Left colon (tissue), 2 donors: ENCODE data around the gene SIAH2. TPM values are rescaled to one million over a fixed set of nuclear protein-coding genes. Genes with fewer than 3 reads are reported as not detected.

ENCODE experiments used
- ATAC-seq: fragments of 200-7000 bp; cut with Tn5 transposase; one replicate; pipeline ENCODE4 v1.9.1; 2020; ENCODE audit warnings: mild to moderate bottlenecking, moderate library complexity
- DNase-seq, 2 donors: peaks; one replicate each; pipeline ENCODE4 v3.0.0-alpha.2; 2020
- intact Hi-C, 2 donors: fragments of 100-400 bp; cut with DNase I in 1 of 2; cut with micrococcal nuclease in 1 of 2; formaldehyde crosslinking; loops; one replicate each; pipeline versions ENCODE4 v1.11.2 to v1.14.0; 2022; cut with DNase I, micrococcal nuclease
- total RNA-seq, 2 donors: library from RNA; stranded (reverse); fragmentation: NEBNext Ultra II Directional; extraction: Animal tissue kit (Norgen Biotek cat#: 25700); gene quantifications; one replicate each; pipeline ENCODE4 v1.2.1, GENCODE V29; 2021
- donor health status: DM: no; HTN: no; CAD: no.
- donor health status: DM: yes; HTN: yes; CAD: no.

The SIAH2 gene
- total RNA-seq, 2 donors from 2014 or later = 24.1 to 25.4 TPM

DNA sequence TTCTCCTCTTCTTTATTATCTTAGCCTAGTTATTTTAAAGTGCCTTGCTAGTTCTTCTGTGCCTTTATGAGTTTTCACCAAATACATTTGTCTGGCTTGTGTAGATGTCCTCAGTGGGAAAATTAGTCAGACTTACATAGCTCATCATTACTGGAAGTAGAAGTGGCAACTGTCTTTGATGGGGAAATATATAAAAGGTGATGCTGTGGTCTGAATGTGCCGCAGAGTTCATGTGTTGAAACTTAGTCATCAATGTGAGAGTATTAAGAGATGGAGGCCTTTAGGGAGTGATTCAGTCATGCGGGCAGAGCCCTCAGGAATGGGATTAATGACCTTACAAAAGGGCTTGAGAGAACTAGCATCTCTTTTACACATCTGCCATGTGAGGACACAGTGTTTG, 52.9 kb downstream of the SIAH2 start:
- no peak for DNase-seq
- intact Hi-C loops = no loop called here
- ATAC-seq = no peak

- peak; percentile 99 for ATAC-seq
- intact Hi-C loops = no loop called here
- DNase-seq = peak; percentile 92 to 94
These were observed 59.1 kb downstream of the SIAH2 start, which contains the start of gene ERICH6 for GRCh38 chr3:150703756-150704344. ERICH6 (minus strand) TSS chr3:150703920; CDS start chr3:150703898, 22 bp downstream.

GRCh38 chr3:150703299-150703755, 59.6 kb downstream of the SIAH2 start:
- ATAC-seq (peak; percentile 36), DNase-seq (peak in 1 of 2 donors; percentile 59)
- intact Hi-C loops = no loop called here

DNA sequence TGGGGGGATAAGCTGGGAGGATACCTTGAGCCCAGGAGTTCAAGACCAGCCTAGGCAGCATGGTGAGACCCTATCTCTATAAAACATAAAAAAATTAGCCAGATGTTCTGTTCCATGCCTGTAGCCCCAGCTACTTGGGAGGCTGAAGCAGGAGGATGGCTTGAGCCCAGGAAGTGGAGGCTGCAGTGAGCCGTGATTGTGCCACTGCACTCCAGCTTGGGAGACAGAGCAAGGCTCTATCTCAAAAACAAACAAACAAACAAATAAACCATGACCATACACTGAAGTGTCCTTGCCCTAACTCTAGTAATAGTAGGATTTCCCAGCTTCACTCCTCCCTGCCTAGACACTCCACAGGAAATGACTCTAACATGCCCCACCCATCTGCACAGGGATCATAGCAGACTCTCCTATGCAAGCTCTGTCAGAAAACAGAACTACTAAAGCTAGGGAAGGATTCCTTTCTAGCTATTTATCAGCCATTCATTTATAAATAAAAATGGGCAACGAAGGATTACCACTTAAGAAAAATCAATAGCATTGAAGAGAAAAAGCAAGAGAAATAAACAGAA, 63.8 kb downstream of the SIAH2 start:
- ATAC-seq (peak; percentile 23), DNase-seq (peak in 1 of 2 donors; percentile 13)
- intact Hi-C loops = no loop called here

DNA sequence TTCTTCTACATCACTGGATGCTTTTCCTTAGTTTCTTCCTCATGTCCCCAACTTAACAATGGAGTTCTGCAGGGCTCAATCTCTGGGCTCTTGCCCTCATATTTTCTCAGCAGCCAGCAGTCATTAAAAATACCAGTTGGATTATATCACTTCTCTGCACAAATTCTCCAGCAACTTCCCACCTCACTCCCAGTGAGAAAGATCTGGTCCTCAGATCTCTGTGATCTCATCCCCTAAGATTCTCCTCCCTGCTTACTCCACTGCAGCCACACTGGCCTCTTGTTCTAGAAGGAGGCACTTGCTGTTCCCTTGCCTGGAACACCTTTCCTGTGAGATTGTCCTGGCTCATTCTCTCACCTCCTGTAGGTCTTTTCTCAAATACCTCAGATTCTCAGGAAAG, 65.3 kb downstream of the SIAH2 start:
- ATAC-seq (no peak), DNase-seq (no peak)
- intact Hi-C loops = no loop called here

GRCh38 chr3:150691414-150692040, 71.4 kb downstream of the SIAH2 start:
- intact Hi-C loops = no loop called here
- DNase-seq = no peak
- no peak for ATAC-seq

Other genes with a start within 250 kb of the SIAH2 start
- 100 to 1,000 TPM in 1 of 2 donors, 10 to 100 TPM in 1; 85.0 to 104 TPM for gene SERP1, start 216.7 kb downstream of the SIAH2 start, total RNA-seq
- 10 to 100 TPM; 56.7 to 72.2 TPM for gene EIF2A, start 216.4 kb downstream of the SIAH2 start, total RNA-seq
- 100 to 1,000 TPM in 1 of 2 donors, 10 to 100 TPM in 1; 90.9 to 100 TPM for gene SELENOT, start 159.8 kb downstream of the SIAH2 start, total RNA-seq
- not detected for gene ERICH6, start 59.2 kb downstream of the SIAH2 start, total RNA-seq
- not detected for gene MINDY4B, start 142.3 kb upstream of the SIAH2 start, total RNA-seq
- gene CLRN1, start 209.6 kb upstream of the SIAH2 start, total RNA-seq = not detected